Measurements from ENCODE around the gene SRRM1.
"Not testable (repeated sequence)": the region's sequence is repeated elsewhere in the genome, so short reads cannot be mapped to it uniquely, and the experiment has no call there.

SRRM1 gene

DNA sequence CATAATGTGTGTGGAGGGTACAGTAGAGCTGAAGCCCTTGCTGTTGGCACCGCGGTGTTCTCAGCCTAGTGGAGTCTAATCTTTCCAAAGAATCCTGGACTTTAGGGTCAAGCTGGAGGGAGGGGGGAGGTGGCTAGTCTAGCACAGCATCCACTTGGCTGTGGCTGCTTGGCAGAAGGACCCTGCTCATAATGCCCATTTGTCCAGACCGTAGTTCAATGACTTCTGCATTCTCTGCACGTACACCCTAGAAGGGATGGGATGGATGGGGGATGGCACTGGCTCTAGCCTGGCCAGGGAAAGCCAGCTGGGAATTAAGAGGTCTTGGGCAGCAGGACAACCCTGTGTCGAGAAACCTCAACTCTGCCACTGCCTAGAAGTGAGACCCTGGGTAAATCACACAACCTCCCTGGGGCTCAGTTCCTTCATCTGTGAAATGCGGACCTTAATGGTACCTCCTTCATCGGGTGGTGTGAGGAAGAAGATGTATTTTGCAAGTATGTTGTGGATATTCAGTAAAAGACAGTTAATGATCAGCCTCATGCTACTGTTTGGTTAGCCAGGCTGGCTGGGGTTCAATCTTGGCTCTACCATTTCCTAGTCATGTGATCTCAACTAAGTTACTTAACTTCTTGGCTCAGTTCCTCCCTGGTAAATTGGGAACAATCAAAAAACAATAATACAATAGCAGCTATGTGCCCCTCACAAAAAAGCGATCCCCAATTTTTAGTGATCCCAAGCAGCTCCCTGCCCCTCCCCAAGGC lies 75.0 kb downstream of the SRRM1 start:
- DNase-seq (ENCODE audit: low spot score) = no peak

DNA sequence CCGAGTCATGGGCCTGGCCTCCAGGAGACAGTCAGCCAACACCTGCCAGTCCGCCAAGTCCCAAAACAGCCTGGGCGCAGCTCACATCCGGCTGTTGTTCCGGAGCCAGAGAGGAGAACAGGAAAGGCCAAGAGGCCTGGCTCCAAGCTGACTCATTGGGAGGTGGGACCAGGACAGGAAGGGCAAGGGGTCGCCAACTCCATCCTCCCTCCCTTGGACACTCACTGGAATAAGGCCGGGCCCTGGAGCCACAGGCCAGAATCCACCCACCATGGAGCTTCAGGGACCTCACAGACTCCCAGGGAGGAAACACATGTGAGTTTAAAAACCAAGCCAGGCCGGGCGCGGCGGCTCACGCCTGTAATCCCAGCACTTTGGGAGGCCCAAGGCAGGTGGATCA lies 77.0 kb downstream of the SRRM1 start:
- DNase-seq (ENCODE audit: low spot score) = no peak

DNA sequence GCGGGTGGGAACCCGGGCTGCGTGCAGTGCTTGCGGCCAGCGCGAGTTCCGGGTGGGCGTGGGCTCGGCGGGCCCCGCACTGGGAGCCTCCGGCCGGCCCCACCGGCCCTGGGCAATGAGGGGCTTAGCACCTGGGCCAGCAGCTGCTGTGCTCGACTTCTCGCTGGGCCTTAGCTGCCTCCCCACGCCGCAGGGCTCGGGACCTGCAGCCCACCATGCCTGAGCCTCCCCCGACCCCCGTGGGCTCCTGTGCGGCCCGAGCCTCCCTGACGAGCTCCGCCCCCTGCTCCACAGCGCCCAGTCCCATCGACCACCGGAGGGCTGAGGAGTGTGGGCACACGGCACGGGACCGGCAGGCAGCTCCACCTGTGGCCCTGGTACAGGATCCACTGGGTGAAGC lies 78.4 kb downstream of the SRRM1 start:
- no peak for DNase-seq (ENCODE audit: low spot score)

DNA sequence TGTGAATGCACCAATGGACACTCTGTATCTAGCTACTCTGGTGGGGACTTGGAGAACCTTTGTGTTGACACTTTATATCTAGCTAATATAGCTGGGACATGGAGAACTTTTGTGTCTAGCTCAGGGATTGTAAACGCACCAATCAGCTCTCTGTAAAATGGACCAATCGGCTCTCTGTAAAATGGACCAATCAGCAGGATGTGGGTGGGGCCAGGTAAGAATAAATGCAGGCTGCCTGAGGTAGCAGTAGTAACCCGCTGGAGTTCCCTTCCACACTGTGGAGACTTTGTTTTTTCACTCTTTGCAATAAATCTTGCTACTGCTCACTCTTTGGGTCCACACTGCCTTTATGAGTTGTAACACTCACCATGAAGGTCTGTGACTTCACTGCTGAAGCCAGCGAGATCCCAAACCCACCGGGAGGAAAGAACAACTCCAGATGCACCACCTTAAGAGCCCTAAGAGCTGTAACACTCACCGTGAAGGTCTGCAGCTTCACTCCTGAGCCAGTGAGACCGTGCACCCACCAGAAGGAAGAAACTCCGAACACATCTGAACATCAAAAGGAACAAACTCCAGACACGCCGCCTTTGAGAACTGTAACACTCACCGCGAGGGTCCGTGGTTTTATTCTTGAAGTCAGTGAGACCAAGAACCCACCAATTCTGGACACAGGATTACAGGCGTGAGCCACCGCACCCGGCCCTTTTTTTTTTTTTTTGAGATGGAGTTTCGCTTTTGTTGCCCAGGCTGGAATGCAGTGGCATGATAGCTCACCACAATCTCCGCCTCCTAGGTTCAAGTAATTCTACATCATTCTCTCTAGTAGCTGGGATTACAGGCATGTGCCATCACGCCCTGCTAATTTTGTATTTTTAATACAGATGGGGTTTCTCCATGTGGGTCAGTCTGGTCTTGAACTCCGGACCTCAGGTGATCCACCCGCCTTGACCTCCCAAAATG lies 79.3 kb downstream of the SRRM1 start:
- not testable (repeated sequence) for DNase-seq (ENCODE audit: low spot score)

Data from hematopoietic multipotent progenitor cell treated with erythropoietin and hydrocortisone succinate and interleukin-3 and kit ligand, for 15 days (in vitro differentiated cells).